ENCODE measurements around the gene OSBPL9.

DNA sequence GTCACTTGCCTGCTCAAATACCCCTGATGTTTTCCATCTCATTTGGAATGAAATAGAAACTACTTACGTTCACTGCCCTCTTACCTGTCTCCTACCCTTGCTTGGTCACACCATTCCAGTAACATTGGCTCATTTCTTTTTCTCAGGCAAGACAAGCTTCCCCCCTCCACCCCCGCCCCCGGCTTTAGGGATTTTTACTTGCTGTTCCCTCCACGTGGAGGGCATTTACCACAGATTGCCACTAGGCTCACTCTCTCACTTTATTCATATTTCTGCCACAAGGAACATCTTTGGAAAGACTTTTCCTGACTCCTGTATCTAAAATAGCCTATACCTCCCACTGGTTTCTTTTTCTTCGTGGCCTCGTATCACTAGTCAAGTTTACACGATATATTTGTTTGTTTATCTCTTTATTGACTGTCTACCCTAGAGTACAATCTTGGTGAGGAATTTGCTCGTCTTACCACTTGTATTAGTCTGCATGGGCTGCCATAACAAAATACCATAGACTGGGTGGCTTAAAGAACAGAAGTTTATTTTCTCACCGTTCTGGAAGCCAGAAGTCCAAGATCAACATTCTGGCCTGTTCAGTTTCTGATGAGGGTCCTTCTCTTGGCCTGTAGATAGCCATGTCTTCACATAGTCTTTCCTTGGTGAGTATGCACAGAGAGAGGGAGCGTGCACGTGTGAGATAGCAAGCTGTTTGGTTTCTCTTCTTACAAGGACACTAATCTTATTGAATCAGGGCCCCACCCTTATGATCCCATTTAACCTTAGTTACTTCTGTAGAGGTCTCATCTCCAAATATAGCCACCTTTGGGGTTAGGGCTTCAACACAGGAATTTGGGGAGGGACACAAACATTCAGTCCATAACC lies 135.4 kb downstream of the OSBPL9 start:
- no peak for TF ChIP-seq POLR2A (IDR thresholded peaks at IDR 0.05; ENCODE audit: low read depth, low read length)
- no peak for TF ChIP-seq TAF1 (IDR thresholded peaks at IDR 0.05; ENCODE audit: low read depth, low read length)
- TF ChIP-seq POLR2AphosphoS5 (IDR thresholded peaks at IDR 0.05; ENCODE audit: low read depth, low read length): no peak
